ENCODE results near the gene ATXN7. TPM values are rescaled to one million over a fixed set of nuclear protein-coding genes. Genes with fewer than 3 reads are reported as not detected.

The ATXN7 gene
- total RNA-seq, 4 donors from 2014 or later, result 21.4 to 88.6 (median 36.1) TPM

DNA sequence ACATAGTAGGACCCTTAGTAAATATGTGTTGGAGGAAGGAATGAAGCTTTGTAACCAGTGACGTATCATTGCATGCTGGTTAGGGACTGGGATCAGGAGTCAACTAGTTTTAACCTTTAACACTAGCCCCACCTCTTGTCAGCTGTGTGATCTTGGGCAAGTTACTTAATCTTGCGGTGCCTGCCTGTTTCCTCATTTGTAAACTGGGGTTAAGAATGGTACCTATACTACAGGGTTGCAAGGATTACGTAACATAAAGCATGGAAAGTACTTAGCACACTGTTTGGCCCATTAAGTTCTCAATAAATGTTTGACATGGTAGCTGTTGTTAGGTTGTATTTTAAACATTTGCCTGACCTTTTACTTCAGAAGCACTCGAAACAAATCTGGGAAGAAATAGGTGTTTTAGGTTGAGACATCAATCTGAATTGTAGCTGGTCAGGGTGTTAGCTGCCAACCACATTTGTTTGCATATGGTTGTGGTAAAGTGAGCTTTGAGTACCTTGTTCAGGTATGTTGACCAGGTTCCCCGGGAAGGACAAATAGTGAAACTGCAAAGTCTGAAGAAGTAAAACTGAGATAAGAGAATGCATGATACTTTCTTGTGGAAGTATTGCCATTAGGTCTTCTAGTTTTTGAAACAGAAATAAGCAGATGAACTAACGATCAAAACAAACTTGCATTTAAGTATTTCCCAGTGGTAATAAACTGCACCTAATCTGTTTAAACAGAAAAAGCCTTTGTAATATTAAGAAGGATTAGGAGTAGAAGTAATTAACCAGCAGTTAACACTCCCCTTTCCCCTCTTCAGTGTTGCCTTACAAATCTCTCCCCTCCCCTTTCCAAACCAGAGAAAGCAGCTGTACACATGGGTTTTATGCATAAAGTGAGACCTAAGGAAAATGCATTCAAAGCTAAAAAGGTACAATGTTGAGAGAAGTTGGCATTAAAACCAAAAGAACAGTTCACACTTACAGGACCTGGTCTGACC is 74.3 kb downstream of the ATXN7 start:
- TF ChIP-seq, protein P1, sequence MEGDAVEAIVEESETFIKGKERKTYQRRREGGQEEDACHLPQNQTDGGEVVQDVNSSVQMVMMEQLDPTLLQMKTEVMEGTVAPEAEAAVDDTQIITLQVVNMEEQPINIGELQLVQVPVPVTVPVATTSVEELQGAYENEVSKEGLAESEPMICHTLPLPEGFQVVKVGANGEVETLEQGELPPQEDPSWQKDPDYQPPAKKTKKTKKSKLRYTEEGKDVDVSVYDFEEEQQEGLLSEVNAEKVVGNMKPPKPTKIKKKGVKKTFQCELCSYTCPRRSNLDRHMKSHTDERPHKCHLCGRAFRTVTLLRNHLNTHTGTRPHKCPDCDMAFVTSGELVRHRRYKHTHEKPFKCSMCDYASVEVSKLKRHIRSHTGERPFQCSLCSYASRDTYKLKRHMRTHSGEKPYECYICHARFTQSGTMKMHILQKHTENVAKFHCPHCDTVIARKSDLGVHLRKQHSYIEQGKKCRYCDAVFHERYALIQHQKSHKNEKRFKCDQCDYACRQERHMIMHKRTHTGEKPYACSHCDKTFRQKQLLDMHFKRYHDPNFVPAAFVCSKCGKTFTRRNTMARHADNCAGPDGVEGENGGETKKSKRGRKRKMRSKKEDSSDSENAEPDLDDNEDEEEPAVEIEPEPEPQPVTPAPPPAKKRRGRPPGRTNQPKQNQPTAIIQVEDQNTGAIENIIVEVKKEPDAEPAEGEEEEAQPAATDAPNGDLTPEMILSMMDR (IDR thresholded peaks at IDR 0.05), result no peak
- TF ChIP-seq POLR2A (IDR thresholded peaks at IDR 0.05), result no peak
- no peak overlapping the region for H3K4me3 ChIP-seq (ENCODE audit: low read depth, poor library complexity, severe bottlenecking)
- intact Hi-C loops (cut with DNase I; ENCODE audit: low total_unique reads), result no loop called here
- DNase-seq (ENCODE audit: low spot score in 2 of 2), result no peak
- 79 to 81% methylated on average over 6 of the region's 6 CpGs for WGBS, 2 donors

DNA sequence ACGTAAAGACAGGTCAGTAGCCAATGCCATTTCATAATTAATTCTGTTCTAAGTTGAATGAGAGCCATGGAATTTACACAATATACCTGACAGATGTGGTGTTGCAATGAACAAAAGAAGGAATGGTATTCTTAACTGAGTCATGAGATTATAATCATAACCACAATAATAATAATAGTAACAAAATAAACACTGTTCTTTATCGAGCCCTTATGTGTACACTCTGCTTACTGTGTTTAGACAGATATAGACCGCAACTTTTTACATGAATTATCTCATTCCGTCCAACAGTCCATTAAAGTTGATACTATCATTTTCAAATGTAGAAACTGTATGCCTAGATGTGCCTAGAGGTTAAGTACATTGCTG is 76.7 kb downstream of the ATXN7 start:
- no peak overlapping the region for H3K4me3 ChIP-seq (ENCODE audit: low read depth, poor library complexity, severe bottlenecking)
- intact Hi-C loops (cut with DNase I; ENCODE audit: low total_unique reads), result no loop called here
- WGBS, 2 donors, result 70 to 76% methylated on average over 4 of the region's 4 CpGs
- no peak for DNase-seq (ENCODE audit: low spot score in 2 of 2)
- TF ChIP-seq, protein P1 (IDR thresholded peaks at IDR 0.05), result no peak
- TF ChIP-seq POLR2A (IDR thresholded peaks at IDR 0.05), result no peak

- intact Hi-C loops (cut with DNase I; ENCODE audit: low total_unique reads), result no loop called here
- TF ChIP-seq, protein P1 (IDR thresholded peaks at IDR 0.05), result no peak
- no peak for TF ChIP-seq POLR2A (IDR thresholded peaks at IDR 0.05)
- no peak for DNase-seq (ENCODE audit: low spot score in 2 of 2)
- H3K4me3 ChIP-seq (ENCODE audit: low read depth, poor library complexity, severe bottlenecking), result no peak overlapping the region
Observed at GRCh38 chr3:63942528-63942927, 78.9 kb downstream of the ATXN7 start.

DNA sequence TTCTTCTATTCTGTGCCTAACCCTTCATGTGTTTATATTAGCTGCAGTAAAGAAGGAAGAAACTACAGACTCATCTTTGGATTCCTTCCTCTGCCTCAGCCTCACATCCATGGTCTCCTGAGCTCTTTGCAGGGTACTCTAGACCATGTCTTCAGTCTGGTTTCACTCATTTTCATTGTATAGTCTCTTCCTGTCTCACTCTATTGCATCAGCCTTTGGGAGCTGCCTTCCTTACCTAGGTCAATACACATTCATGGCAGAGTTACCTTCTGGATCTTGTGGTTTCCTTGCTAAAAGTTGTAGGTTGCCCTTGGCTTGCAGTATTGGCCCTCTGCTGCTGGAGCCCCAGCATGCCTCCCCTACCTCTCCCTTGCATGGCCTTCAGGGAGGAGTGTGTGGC is 80.0 kb downstream of the ATXN7 start:
- no peak for TF ChIP-seq POLR2A (IDR thresholded peaks at IDR 0.05)
- TF ChIP-seq, protein P1 (IDR thresholded peaks at IDR 0.05), result no peak
- intact Hi-C loops (cut with DNase I; ENCODE audit: low total_unique reads), result no loop called here
- no peak overlapping the region for H3K4me3 ChIP-seq (ENCODE audit: low read depth, poor library complexity, severe bottlenecking)
- DNase-seq (ENCODE audit: low spot score in 2 of 2), result no peak

- intact Hi-C loops (cut with DNase I; ENCODE audit: low total_unique reads), result no loop called here
- TF ChIP-seq, protein P1 (IDR thresholded peaks at IDR 0.05), result no peak
- no peak for TF ChIP-seq POLR2A (IDR thresholded peaks at IDR 0.05)
- no peak for DNase-seq (ENCODE audit: low spot score in 2 of 2)
- WGBS, 2 donors, result 88 to 89% methylated on average over 3 of the region's 3 CpGs
- H3K4me3 ChIP-seq (ENCODE audit: low read depth, poor library complexity, severe bottlenecking), result no peak overlapping the region
Observed at GRCh38 chr3:63945558-63946096, 82.0 kb downstream of the ATXN7 start.
